ENCODE data around the gene SOX1. TPM values are rescaled to one million over a fixed set of nuclear protein-coding genes. Genes with fewer than 3 reads are reported as not detected.

The SOX1 gene
- total and polyA plus RNA-seq, 2 donors (not counting 1 experiment from before 2014, with no cell fraction given), result not detected

DNA sequence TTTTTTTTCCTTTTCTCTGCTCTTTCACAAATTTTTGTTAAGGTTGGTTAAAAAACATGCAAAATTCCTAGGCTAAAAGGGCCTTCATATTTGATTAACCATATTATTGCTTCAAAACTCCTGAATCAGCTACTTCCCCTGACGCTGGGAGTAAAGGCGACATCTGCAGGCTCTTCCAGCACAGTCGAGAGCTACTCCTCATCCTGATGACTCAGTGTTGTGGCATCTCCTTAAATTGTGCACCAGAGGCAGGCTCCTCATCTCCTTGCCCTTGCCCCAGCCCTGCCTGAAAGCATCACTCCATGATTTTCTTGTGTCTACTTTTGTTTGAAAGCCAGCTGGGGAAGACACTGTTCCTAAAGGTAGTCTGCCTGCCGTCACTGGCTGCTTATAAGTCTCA, 24.5 kb upstream of the SOX1 start:
- WGBS (ENCODE audit: insufficient coverage), result 92% methylated on average over 3 of the region's 4 CpGs
- Histone ChIP-seq H3K4me2 (replicated peaks; ENCODE audit: low read depth, low read length, poor library complexity, severe bottlenecking) (no peak overlapping the region), H3K9me3 (ENCODE audit: control extremely low read depth in 1 of 3, control insufficient read depth in 2 of 3, insufficient read depth in 1 of 3, low read length in 2 of 3) (peaks cover 0 to 21% (median 8%) of the 10 kb centered on the region in 3 donors), H3K36me3 (replicated peaks in 1 of 2; ENCODE audit: control extremely low read depth in 1 of 2, control insufficient read depth in 1 of 2, extremely low read depth in 1 of 2, insufficient read depth in 2 of 2, low read length in 1 of 2) (no peaks in the 10 kb centered on the region), H2AFZ (ENCODE audit: insufficient read depth, low read depth, low read length, poor library complexity, severe bottlenecking) (no peak overlapping the region), H3K27me3 (replicated peaks in 1 of 4; ENCODE audit: control extremely low read depth in 1 of 4, control insufficient read depth in 3 of 4, insufficient read depth in 4 of 4, low read length in 3 of 4) (no peaks in the 10 kb centered on the region), H3K9ac (ENCODE audit: low read length) (no peak overlapping the region), H3K4me1 (ENCODE audit: control insufficient read depth in 2 of 2, insufficient read depth in 2 of 2, low read length in 2 of 2) (no peaks in the 10 kb centered on the region), H4K20me1 (ENCODE audit: control insufficient read depth, insufficient read depth, low read length, poor library complexity, severe bottlenecking) (no peaks in the 10 kb centered on the region), H3K27ac (ENCODE audit: low read length in 2 of 2) (no peak overlapping the region), H3K4me3 (ENCODE audit: control extremely low read depth in 1 of 5, extremely low read depth in 1 of 5, insufficient read depth in 1 of 5, low read depth in 2 of 5, low read length in 4 of 5) (no peak overlapping the region), H3K79me2 (ENCODE audit: control insufficient read depth, insufficient read depth, low read length) (no peaks in the 10 kb centered on the region)
- ATAC-seq (ENCODE audit: low read depth) (no peak), DNase-seq (no peak)
- no peaks in the 10 kb centered on the region for H3K4me1 Mint-ChIP-seq
- peaks cover 24% of the 10 kb centered on the region for H3K27me3 Mint-ChIP-seq
- ChIA-PET POLR2A (no interaction called here), CTCF (interaction anchor here (0.7 kb wide), 1 partner anchor 54 kb away, joined by 3 read pairs; no protein-coding TSS in a partner anchor)
- no peak overlapping the region for H3K27ac Mint-ChIP-seq
- no peak for TF ChIP-seq EZH2 (IDR thresholded peaks at IDR 0.05; ENCODE audit: borderline replicate concordance, insufficient read depth, low read depth, low read length, poor library complexity, severe bottlenecking)
- TF ChIP-seq, protein P1, sequence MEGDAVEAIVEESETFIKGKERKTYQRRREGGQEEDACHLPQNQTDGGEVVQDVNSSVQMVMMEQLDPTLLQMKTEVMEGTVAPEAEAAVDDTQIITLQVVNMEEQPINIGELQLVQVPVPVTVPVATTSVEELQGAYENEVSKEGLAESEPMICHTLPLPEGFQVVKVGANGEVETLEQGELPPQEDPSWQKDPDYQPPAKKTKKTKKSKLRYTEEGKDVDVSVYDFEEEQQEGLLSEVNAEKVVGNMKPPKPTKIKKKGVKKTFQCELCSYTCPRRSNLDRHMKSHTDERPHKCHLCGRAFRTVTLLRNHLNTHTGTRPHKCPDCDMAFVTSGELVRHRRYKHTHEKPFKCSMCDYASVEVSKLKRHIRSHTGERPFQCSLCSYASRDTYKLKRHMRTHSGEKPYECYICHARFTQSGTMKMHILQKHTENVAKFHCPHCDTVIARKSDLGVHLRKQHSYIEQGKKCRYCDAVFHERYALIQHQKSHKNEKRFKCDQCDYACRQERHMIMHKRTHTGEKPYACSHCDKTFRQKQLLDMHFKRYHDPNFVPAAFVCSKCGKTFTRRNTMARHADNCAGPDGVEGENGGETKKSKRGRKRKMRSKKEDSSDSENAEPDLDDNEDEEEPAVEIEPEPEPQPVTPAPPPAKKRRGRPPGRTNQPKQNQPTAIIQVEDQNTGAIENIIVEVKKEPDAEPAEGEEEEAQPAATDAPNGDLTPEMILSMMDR (IDR thresholded peaks at IDR 0.05), result no peak
- no peak overlapping the region for H3K4me3 Mint-ChIP-seq
- H3K9me3 Mint-ChIP-seq (ENCODE audit: insufficient read depth), result peaks cover 12% of the 10 kb centered on the region
- intact Hi-C loops (cut with micrococcal nuclease), result no loop called here

DNA sequence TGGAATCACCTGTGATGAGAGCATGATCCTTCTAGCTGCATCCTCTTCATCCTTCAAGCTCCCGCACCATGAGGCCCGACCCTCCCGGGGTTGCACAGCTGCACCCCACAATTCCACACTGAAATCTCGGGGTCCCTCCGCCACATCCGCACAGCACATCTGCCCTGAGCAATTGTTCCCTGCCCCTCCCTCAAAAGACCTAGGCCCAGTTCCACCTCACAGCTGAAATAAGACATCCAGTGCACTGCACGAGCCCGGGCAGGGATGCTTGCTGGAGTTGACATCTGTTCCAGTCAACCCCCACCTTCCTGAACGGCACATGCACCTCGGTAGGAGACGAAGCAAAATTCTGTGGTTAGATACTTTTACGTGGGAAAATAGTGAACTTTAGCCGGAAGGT, 14.7 kb upstream of the SOX1 start:
- Histone ChIP-seq H3K9me3 (ENCODE audit: control extremely low read depth in 1 of 3, control insufficient read depth in 2 of 3, insufficient read depth in 1 of 3, low read length in 2 of 3) (peaks cover 0 to 42% (median 1%) of the 10 kb centered on the region in 3 donors), H3K4me3 (ENCODE audit: control extremely low read depth in 1 of 5, extremely low read depth in 1 of 5, insufficient read depth in 1 of 5, low read depth in 2 of 5, low read length in 4 of 5) (no peak overlapping the region), H3K4me1 (ENCODE audit: control insufficient read depth in 2 of 2, insufficient read depth in 2 of 2, low read length in 2 of 2) (no peaks in the 10 kb centered on the region), H3K27me3 (replicated peaks in 1 of 4; ENCODE audit: control extremely low read depth in 1 of 4, control insufficient read depth in 3 of 4, insufficient read depth in 4 of 4, low read length in 3 of 4) (peaks cover 0 to 45% (median 20%) of the 10 kb centered on the region in 4 experiments), H3K36me3 (replicated peaks in 1 of 2; ENCODE audit: control extremely low read depth in 1 of 2, control insufficient read depth in 1 of 2, extremely low read depth in 1 of 2, insufficient read depth in 2 of 2, low read length in 1 of 2) (no peaks in the 10 kb centered on the region), H3K4me2 (replicated peaks; ENCODE audit: low read depth, low read length, poor library complexity, severe bottlenecking) (no peak overlapping the region), H3K79me2 (ENCODE audit: control insufficient read depth, insufficient read depth, low read length) (no peaks in the 10 kb centered on the region), H2AFZ (ENCODE audit: insufficient read depth, low read depth, low read length, poor library complexity, severe bottlenecking) (no peak overlapping the region), H3K27ac (ENCODE audit: low read length in 2 of 2) (no peak overlapping the region), H4K20me1 (ENCODE audit: control insufficient read depth, insufficient read depth, low read length, poor library complexity, severe bottlenecking) (no peaks in the 10 kb centered on the region), H3K9ac (ENCODE audit: low read length) (no peak overlapping the region)
- Mint-ChIP-seq H3K27ac (no peak overlapping the region), H3K4me1 (no peaks in the 10 kb centered on the region), H3K27me3 (peaks cover 56% of the 10 kb centered on the region), H3K9me3 (ENCODE audit: insufficient read depth) (no peaks in the 10 kb centered on the region), H3K4me3 (no peak overlapping the region)
- DNase-seq (no peak), ATAC-seq (ENCODE audit: low read depth) (no peak)
- WGBS (ENCODE audit: insufficient coverage), result 68% methylated on average over 6 of the region's 13 CpGs
- intact Hi-C loops (cut with micrococcal nuclease), result no loop called here
- CTCF ChIA-PET, result no interaction called here
- TF ChIP-seq, protein P1 (IDR thresholded peaks at IDR 0.05), result no peak
- no peak for TF ChIP-seq EZH2 (IDR thresholded peaks at IDR 0.05; ENCODE audit: borderline replicate concordance, insufficient read depth, low read depth, low read length, poor library complexity, severe bottlenecking)
- POLR2A ChIA-PET, result no interaction called here

All from B cell (primary cell).